HG03045 (cell line): ENCODE data around the gene TTN.
"Not testable (repeated sequence)": the region's sequence is repeated elsewhere in the genome, so short reads cannot be mapped to it uniquely, and the experiment has no call there.

Experiments used
- ATAC-seq: cut with Tn5 transposase; IDR thresholded peaks from one replicate; pipeline ENCODE4 v1.9.1; 2021; ENCODE audit warnings: mild to moderate bottlenecking, moderate library complexity; ENCODE audit not compliant: unreplicated experiment

Gene TTN

GRCh38 chr2:178550352-178550751, 256.9 kb downstream of the TTN start:
- ATAC-seq = no peak

GRCh38 chr2:178542569-178542968, 264.7 kb downstream of the TTN start:
- no peak for ATAC-seq

- no peak for ATAC-seq
Observed at GRCh38 chr2:178542161-178542560, 265.1 kb downstream of the TTN start.

- no peak for ATAC-seq
Observed at GRCh38 chr2:178536037-178536436, 271.2 kb downstream of the TTN start.

GRCh38 chr2:178531168-178531567, 276.1 kb downstream of the TTN start:
- no peak for ATAC-seq

- peak; percentile 98 for ATAC-seq
Observed at GRCh38 chr2:178530625-178531142, 276.5 kb downstream of the TTN start.

- no peak for ATAC-seq
Observed at GRCh38 chr2:178530131-178530530, 277.1 kb downstream of the TTN start.

GRCh38 chr2:178529194-178529593, 278.0 kb downstream of the TTN start:
- no peak for ATAC-seq

GRCh38 chr2:178528647-178529046, 278.6 kb downstream of the TTN start:
- ATAC-seq = no peak

- ATAC-seq = no peak
Observed at GRCh38 chr2:178527592-178527991, 279.6 kb downstream of the TTN start.

- ATAC-seq = no peak
Observed at GRCh38 chr2:178526256-178526655, 281.0 kb downstream of the TTN start.

GRCh38 chr2:178525460-178525859, 281.8 kb downstream of the TTN start:
- not testable (repeated sequence) for ATAC-seq

GRCh38 chr2:178525010-178525409, 282.2 kb downstream of the TTN start:
- not testable (repeated sequence) for ATAC-seq

GRCh38 chr2:178523596-178524134, 283.6 kb downstream of the TTN start:
- peak; percentile 9 for ATAC-seq

GRCh38 chr2:178522950-178523595, 284.1 kb downstream of the TTN start:
- peak; percentile 98 for ATAC-seq

- ATAC-seq = no peak
Observed at GRCh38 chr2:178521304-178522150, 285.7 kb downstream of the TTN start.

GRCh38 chr2:178517496-178517895, 289.7 kb downstream of the TTN start:
- no peak for ATAC-seq

GRCh38 chr2:178514664-178515063, 292.6 kb downstream of the TTN start:
- ATAC-seq = no peak

- ATAC-seq = no peak
Observed at GRCh38 chr2:178513876-178514275, 293.3 kb downstream of the TTN start.

GRCh38 chr2:178512484-178512883, 294.7 kb downstream of the TTN start:
- no peak for ATAC-seq

GRCh38 chr2:178510384-178510783, 296.8 kb downstream of the TTN start:
- no peak for ATAC-seq

- no peak for ATAC-seq
Observed at GRCh38 chr2:178508646-178509045, 298.6 kb downstream of the TTN start.
